A673 (cell line): ENCODE results near the gene MMP24OS.

Experiments
- EZH2 ChIP-seq: fragments of 200-600 bp; sonication (generic); IDR thresholded peaks from 2 replicates; pipeline ENCODE4 v1.6.1; 2017; ENCODE audit warnings: borderline replicate concordance, low read depth, mild to moderate bottlenecking, mixed read lengths, antibody characterized with exemption, low read length; ENCODE audit not compliant: poor library complexity, severe bottlenecking
- TF ChIP-seq, protein P1 (sequence below): fragments of 300-800, 200-600 bp; sonication (generic); conservative IDR thresholded peaks from 2 replicates; pipeline ENCODE4 v1.5.1; 2017; ENCODE audit warnings: low read depth, mild to moderate bottlenecking, antibody characterized with exemption, low read length, moderate library complexity, mixed read lengths

DNA sequence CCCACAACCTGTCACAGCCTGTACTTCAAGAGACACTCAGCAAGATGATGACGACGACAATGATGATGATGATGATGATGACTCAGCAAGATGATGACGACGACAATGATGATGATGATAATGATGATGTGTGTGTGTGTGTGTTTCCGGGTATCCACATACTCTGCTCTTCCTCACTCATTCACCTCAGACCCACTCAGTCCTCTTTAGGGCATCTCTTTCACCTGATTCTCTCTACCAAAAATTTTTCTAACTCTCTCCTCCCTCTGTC lies 7.8 kb upstream of the MMP24OS start:
- TF ChIP-seq, protein P1, sequence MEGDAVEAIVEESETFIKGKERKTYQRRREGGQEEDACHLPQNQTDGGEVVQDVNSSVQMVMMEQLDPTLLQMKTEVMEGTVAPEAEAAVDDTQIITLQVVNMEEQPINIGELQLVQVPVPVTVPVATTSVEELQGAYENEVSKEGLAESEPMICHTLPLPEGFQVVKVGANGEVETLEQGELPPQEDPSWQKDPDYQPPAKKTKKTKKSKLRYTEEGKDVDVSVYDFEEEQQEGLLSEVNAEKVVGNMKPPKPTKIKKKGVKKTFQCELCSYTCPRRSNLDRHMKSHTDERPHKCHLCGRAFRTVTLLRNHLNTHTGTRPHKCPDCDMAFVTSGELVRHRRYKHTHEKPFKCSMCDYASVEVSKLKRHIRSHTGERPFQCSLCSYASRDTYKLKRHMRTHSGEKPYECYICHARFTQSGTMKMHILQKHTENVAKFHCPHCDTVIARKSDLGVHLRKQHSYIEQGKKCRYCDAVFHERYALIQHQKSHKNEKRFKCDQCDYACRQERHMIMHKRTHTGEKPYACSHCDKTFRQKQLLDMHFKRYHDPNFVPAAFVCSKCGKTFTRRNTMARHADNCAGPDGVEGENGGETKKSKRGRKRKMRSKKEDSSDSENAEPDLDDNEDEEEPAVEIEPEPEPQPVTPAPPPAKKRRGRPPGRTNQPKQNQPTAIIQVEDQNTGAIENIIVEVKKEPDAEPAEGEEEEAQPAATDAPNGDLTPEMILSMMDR: no peak
- TF ChIP-seq EZH2: no peak
